ENCODE measurements around the gene ATXN7L1.

DNA sequence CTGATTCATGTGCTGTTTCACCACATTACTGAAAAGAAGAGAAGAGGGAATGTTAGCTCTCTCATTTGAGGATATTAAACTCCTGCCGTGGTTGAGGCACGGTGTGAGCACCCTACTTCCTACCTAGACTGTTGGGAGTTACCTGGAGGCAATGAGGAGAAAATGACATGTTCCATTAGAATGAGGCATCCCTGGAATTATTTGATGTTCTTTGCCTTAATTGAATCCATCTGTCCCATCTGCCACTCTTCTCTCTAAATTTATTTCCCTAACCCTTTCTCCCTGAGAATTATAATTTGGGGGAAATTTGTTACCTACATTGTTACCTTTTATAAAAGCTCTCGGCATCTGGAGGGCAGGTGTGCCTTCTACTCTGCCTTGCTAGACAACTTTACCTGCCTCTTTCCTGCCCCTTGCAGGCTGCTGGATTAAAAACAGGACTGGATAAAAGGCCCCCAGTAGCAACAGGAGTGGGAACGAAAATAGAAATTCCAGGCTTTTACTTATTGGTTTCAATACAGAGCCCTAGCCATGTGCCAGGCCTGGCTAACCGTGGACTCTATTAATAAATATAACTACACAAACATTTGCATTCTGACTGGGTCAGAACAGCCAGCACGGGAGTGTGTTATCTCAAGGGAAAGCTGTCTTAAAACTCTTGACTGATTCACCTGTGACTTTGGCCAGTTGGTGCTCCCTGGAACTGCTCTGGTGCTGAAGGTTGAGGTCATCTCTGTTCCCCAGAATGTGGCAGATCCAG is 4.4 kb upstream of the ATXN7L1 start:
- TF ChIP-seq TCF12 (IDR thresholded peaks at IDR 0.05; ENCODE audit: low read depth) (no peak), TAF1 (IDR thresholded peaks at IDR 0.05; ENCODE audit: low read depth) (no peak), FOXM1 (IDR thresholded peaks at IDR 0.05; ENCODE audit: borderline replicate concordance, low read depth) (no peak), CEBPB (IDR thresholded peaks at IDR 0.05) (no peak), TEAD4 (IDR thresholded peaks at IDR 0.05) (no peak), RAD21 (IDR thresholded peaks at IDR 0.05; ENCODE audit: low read depth) (no peak), YY1 (IDR thresholded peaks at IDR 0.05; ENCODE audit: low read depth) (no peak), NFIC (IDR thresholded peaks at IDR 0.05) (no peak), REST (IDR thresholded peaks at IDR 0.05; ENCODE audit: low read depth) (no peak)

Data from Ishikawa (cell line).